ENCODE results near the gene IGFBP5. TPM values are rescaled to one million over a fixed set of nuclear protein-coding genes. Genes with fewer than 3 reads are reported as not detected.

The IGFBP5 gene
- 0.21 TPM for total RNA-seq

- Histone ChIP-seq H3K4me3 (ENCODE audit: low read length) (no peak within 1 kb of the TSS), H3K27me3 (ENCODE audit: insufficient read depth, low read length) (peaks cover 90% of the 10 kb centered on the region)
These were observed at the start of gene IGFBP5 for GRCh38 chr2:216695401-216695821. TSS of gene IGFBP5 (minus strand) at chr2:216695549. CDS start at chr2:216694775, 774 bp downstream.

GRCh38 chr2:216743781-216744180 is 48.4 kb upstream of the IGFBP5 start:
- no peak overlapping the region for H3K4me3 ChIP-seq (ENCODE audit: low read length)
- H3K9me3 ChIP-seq (ENCODE audit: low read depth, low read length) = no peaks in the 10 kb centered on the region
- H3K4me1 ChIP-seq (ENCODE audit: insufficient read depth, low read length) = no peaks in the 10 kb centered on the region
- no peaks in the 10 kb centered on the region for H3K27me3 ChIP-seq (ENCODE audit: insufficient read depth, low read length)

More at GRCh38 chr2:216695401-216695821, at the start of gene IGFBP5:
- H3K9me3 ChIP-seq (ENCODE audit: low read depth, low read length) = no peaks in the 10 kb centered on the region
- H3K4me1 ChIP-seq (ENCODE audit: insufficient read depth, low read length) = peaks cover 24% of the 10 kb centered on the region

GRCh38 chr2:216742411-216742810 is 47.1 kb upstream of the IGFBP5 start:
- Histone ChIP-seq H3K4me3 (ENCODE audit: low read length) (no peak overlapping the region), H3K9me3 (ENCODE audit: low read depth, low read length) (no peaks in the 10 kb centered on the region), H3K4me1 (ENCODE audit: insufficient read depth, low read length) (no peaks in the 10 kb centered on the region), H3K27me3 (ENCODE audit: insufficient read depth, low read length) (no peaks in the 10 kb centered on the region)

GRCh38 chr2:216741223-216741593 is 45.9 kb upstream of the IGFBP5 start:
- no peaks in the 10 kb centered on the region for H3K4me1 ChIP-seq (ENCODE audit: insufficient read depth, low read length)
- no peaks in the 10 kb centered on the region for H3K27me3 ChIP-seq (ENCODE audit: insufficient read depth, low read length)
- no peak overlapping the region for H3K4me3 ChIP-seq (ENCODE audit: low read length)
- H3K9me3 ChIP-seq (ENCODE audit: low read depth, low read length) = no peaks in the 10 kb centered on the region

- Histone ChIP-seq H3K9me3 (ENCODE audit: low read depth, low read length) (no peaks in the 10 kb centered on the region), H3K4me3 (ENCODE audit: low read length) (no peak overlapping the region), H3K27me3 (ENCODE audit: insufficient read depth, low read length) (no peaks in the 10 kb centered on the region), H3K4me1 (ENCODE audit: insufficient read depth, low read length) (no peaks in the 10 kb centered on the region)
These were observed 45.3 kb upstream of the IGFBP5 start for GRCh38 chr2:216740557-216741222.

GRCh38 chr2:216739035-216739434 is 43.7 kb upstream of the IGFBP5 start:
- H3K4me3 ChIP-seq (ENCODE audit: low read length) = no peak overlapping the region
- no peaks in the 10 kb centered on the region for H3K4me1 ChIP-seq (ENCODE audit: insufficient read depth, low read length)
- H3K9me3 ChIP-seq (ENCODE audit: low read depth, low read length) = no peaks in the 10 kb centered on the region
- no peaks in the 10 kb centered on the region for H3K27me3 ChIP-seq (ENCODE audit: insufficient read depth, low read length)

- no peaks in the 10 kb centered on the region for H3K9me3 ChIP-seq (ENCODE audit: low read depth, low read length)
- H3K4me1 ChIP-seq (ENCODE audit: insufficient read depth, low read length) = no peaks in the 10 kb centered on the region
- H3K4me3 ChIP-seq (ENCODE audit: low read length) = no peak overlapping the region
- H3K27me3 ChIP-seq (ENCODE audit: insufficient read depth, low read length) = no peaks in the 10 kb centered on the region
These were observed 42.3 kb upstream of the IGFBP5 start for GRCh38 chr2:216737676-216738075.

GRCh38 chr2:216736326-216736725 is 41.0 kb upstream of the IGFBP5 start:
- H3K4me3 ChIP-seq (ENCODE audit: low read length) = no peak overlapping the region
- H3K9me3 ChIP-seq (ENCODE audit: low read depth, low read length) = no peaks in the 10 kb centered on the region
- no peaks in the 10 kb centered on the region for H3K4me1 ChIP-seq (ENCODE audit: insufficient read depth, low read length)
- no peaks in the 10 kb centered on the region for H3K27me3 ChIP-seq (ENCODE audit: insufficient read depth, low read length)

GRCh38 chr2:216735668-216736067 is 40.3 kb upstream of the IGFBP5 start:
- Histone ChIP-seq H3K4me1 (ENCODE audit: insufficient read depth, low read length) (no peaks in the 10 kb centered on the region), H3K27me3 (ENCODE audit: insufficient read depth, low read length) (no peaks in the 10 kb centered on the region), H3K4me3 (ENCODE audit: low read length) (no peak overlapping the region), H3K9me3 (ENCODE audit: low read depth, low read length) (no peaks in the 10 kb centered on the region)

- no peaks in the 10 kb centered on the region for H3K4me1 ChIP-seq (ENCODE audit: insufficient read depth, low read length)
- H3K9me3 ChIP-seq (ENCODE audit: low read depth, low read length) = no peaks in the 10 kb centered on the region
- no peaks in the 10 kb centered on the region for H3K27me3 ChIP-seq (ENCODE audit: insufficient read depth, low read length)
- H3K4me3 ChIP-seq (ENCODE audit: low read length) = no peak overlapping the region
These were observed 39.7 kb upstream of the IGFBP5 start for GRCh38 chr2:216735086-216735485.

GRCh38 chr2:216733046-216733445 is 37.7 kb upstream of the IGFBP5 start:
- no peak overlapping the region for H3K4me3 ChIP-seq (ENCODE audit: low read length)
- no peaks in the 10 kb centered on the region for H3K4me1 ChIP-seq (ENCODE audit: insufficient read depth, low read length)
- no peaks in the 10 kb centered on the region for H3K9me3 ChIP-seq (ENCODE audit: low read depth, low read length)
- no peaks in the 10 kb centered on the region for H3K27me3 ChIP-seq (ENCODE audit: insufficient read depth, low read length)

GRCh38 chr2:216732334-216732733 is 37.0 kb upstream of the IGFBP5 start:
- Histone ChIP-seq H3K27me3 (ENCODE audit: insufficient read depth, low read length) (no peaks in the 10 kb centered on the region), H3K4me3 (ENCODE audit: low read length) (no peak overlapping the region), H3K4me1 (ENCODE audit: insufficient read depth, low read length) (no peaks in the 10 kb centered on the region), H3K9me3 (ENCODE audit: low read depth, low read length) (no peaks in the 10 kb centered on the region)

- Histone ChIP-seq H3K27me3 (ENCODE audit: insufficient read depth, low read length) (no peaks in the 10 kb centered on the region), H3K4me3 (ENCODE audit: low read length) (no peak overlapping the region), H3K4me1 (ENCODE audit: insufficient read depth, low read length) (no peaks in the 10 kb centered on the region), H3K9me3 (ENCODE audit: low read depth, low read length) (no peaks in the 10 kb centered on the region)
These were observed 36.1 kb upstream of the IGFBP5 start for GRCh38 chr2:216731465-216731864.

GRCh38 chr2:216730871-216731270 is 35.5 kb upstream of the IGFBP5 start:
- Histone ChIP-seq H3K4me1 (ENCODE audit: insufficient read depth, low read length) (no peaks in the 10 kb centered on the region), H3K27me3 (ENCODE audit: insufficient read depth, low read length) (no peaks in the 10 kb centered on the region), H3K4me3 (ENCODE audit: low read length) (no peak overlapping the region), H3K9me3 (ENCODE audit: low read depth, low read length) (no peaks in the 10 kb centered on the region)

- H3K4me3 ChIP-seq (ENCODE audit: low read length) = no peak overlapping the region
- H3K27me3 ChIP-seq (ENCODE audit: insufficient read depth, low read length) = no peaks in the 10 kb centered on the region
- H3K9me3 ChIP-seq (ENCODE audit: low read depth, low read length) = no peaks in the 10 kb centered on the region
- no peaks in the 10 kb centered on the region for H3K4me1 ChIP-seq (ENCODE audit: insufficient read depth, low read length)
These were observed 32.2 kb upstream of the IGFBP5 start for GRCh38 chr2:216727346-216728122.

GRCh38 chr2:216724190-216724589 is 28.8 kb upstream of the IGFBP5 start:
- Histone ChIP-seq H3K4me1 (ENCODE audit: insufficient read depth, low read length) (no peaks in the 10 kb centered on the region), H3K4me3 (ENCODE audit: low read length) (no peak overlapping the region), H3K27me3 (ENCODE audit: insufficient read depth, low read length) (no peaks in the 10 kb centered on the region), H3K9me3 (ENCODE audit: low read depth, low read length) (no peaks in the 10 kb centered on the region)
